GM21515 (cell line): ENCODE data around the gene PLSCR4.
"Not testable (repeated sequence)": the region's sequence is repeated elsewhere in the genome, so short reads cannot be mapped to it uniquely, and the experiment has no call there.

ENCODE experiments used
- ATAC-seq: cut with Tn5 transposase; IDR thresholded peaks from one replicate; pipeline ENCODE4 v1.9.1; 2021; ENCODE audit not compliant: unreplicated experiment

Gene PLSCR4

GRCh38 chr3:146249921-146250320 lies 984 bp downstream of the PLSCR4 start:
- no peak for ATAC-seq

- no peak for ATAC-seq
Observed at GRCh38 chr3:146247911-146248310, 3.0 kb downstream of the PLSCR4 start.

GRCh38 chr3:146246526-146246925 lies 4.4 kb downstream of the PLSCR4 start:
- ATAC-seq, result no peak

DNA sequence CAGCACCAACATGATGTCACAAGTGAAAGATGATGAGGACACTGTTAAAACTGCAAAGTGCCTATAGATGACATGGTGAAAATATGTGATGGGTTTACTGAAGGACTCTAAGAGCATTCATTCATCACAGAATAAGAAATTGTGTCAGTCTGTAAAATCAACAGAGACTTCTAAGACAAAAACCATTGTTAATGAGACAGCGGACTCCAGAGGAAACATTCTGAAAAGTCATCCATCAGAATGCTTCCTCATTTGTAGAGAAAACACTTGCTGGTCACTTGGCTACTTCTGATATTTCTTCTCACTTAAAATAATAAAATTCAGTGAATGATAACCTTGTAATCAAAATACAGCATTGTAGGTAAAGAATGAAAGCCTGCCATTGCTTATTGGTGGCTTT lies 7.3 kb downstream of the PLSCR4 start:
- ATAC-seq, result no peak

GRCh38 chr3:146241523-146242240 lies 9.2 kb downstream of the PLSCR4 start:
- ATAC-seq, result no peak

DNA sequence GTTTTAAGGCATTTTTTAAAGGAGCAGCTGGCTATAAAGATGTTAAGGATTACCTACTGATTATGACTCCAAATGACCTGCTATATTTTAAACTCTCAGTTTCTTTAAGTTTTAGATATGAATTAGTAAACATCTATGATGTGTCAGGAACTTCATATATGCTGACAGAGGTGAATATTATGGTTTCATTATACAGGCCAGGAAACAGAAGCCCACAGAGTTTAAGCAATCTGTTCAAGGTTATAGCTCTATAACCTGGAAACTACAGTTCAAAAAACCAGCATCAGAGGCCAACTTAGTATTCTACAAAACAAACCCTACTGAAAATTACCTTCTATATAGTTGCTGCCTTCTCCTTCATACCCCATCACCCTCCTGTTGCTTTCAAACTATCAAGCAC lies 17.4 kb downstream of the PLSCR4 start:
- no peak for ATAC-seq

DNA sequence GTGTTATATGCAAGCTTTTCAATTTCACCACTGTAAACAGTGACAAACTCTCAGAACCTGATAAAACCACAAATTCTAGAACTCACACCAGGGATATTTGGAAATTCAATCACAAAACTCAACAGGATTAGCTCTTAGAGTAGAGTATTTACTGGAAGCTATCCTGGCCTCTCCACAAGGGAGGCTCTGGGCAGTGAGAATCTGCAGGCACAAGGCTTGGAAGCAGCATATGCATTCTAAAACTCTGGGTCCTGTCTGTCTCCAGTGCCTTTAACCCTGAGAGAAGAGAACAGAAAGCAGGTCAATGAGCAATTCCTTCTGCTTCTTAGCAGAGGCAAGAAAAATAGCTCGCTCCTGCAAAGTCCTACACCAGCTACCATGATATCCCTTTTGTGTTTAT lies 23.4 kb downstream of the PLSCR4 start:
- no peak for ATAC-seq

DNA sequence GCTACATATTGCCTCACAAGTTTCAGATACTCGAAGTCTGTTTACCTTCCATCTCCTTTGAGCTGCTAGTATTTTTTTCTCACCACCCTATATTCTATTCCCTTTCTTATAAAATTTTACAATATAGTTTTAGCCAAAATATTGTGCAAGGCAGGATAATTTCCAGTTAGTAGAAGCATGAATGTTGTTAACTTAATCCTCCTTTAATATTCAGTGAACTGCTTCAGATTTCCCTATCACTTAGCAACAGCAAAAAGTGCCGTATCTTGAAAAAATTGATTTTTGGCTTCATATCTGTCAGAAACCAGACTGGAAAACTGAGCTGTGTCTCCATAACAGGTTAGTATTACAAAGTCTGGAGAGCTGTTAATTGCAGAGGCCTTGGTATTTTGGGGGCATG lies 24.0 kb downstream of the PLSCR4 start:
- no peak for ATAC-seq

GRCh38 chr3:146225458-146225857 lies 25.4 kb downstream of the PLSCR4 start:
- ATAC-seq, result not testable (repeated sequence)

- ATAC-seq, result no peak
Observed at GRCh38 chr3:146223401-146224373, 27.2 kb downstream of the PLSCR4 start.

- no peak for ATAC-seq
Observed at GRCh38 chr3:146222204-146223046, 28.5 kb downstream of the PLSCR4 start.

DNA sequence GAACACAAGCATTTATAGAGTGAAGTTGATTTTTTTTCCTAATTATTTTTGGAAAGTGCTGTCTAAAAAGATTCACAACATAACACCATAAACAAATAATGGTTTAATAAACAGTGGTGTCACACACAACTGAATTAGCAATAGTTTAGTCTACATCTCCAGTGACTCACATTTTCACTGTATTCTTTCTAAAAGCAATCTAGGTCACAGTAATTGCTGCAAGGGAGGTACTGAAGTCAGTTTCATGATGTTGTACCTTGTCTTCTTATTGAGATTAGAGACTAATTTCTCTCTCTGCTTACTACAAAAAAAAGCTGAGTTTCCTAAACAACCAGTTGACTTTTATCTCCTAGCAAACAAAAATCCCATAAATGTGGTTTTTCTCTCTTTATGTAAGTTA lies 29.6 kb downstream of the PLSCR4 start:
- ATAC-seq, result no peak

DNA sequence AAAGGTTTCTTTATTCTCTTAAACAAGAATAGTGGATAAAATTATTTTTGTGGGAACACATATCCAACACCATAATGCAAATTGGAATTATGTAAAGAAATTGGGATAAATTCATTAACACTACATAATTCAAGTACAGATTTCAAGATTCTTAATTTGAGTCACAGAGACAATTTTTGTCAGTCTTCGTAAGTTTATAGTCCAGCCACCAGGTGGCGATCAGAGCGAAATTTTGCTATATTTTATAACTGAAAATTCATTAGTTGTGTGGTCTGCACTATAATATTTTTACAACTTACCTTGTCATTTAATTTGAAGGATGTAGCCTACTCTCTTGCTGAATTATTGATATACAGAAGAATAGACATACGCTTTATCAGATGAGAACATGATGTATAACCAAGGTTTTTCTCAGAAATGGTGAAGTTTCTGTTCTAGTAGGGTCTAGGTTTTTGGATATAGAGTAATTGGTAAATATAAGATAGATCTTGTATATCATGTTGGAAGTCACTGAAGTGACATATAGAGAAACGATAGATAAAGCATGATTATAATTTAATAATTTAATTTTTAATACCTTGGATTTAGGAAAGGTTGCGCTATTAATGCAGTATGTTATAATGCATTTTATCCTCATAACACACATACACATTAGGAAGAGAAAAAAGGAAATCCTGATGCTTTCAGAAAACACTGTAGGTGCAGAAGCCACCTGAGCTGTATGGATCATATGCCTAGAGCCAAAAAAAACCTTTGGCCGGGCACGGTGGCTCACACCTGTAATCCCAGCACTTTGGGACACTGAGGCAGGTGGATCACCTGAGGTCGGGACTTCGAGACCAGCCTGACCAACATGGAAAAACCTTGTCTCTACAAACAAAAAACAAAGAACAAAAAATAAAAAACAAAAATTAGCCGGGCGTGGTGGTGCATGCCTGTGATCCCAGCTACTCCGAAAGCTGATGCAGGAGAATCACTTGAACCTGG lies 31.7 kb downstream of the PLSCR4 start:
- ATAC-seq, result peak; percentile 53

- no peak for ATAC-seq
Observed at GRCh38 chr3:146217324-146217723, 33.6 kb downstream of the PLSCR4 start.

DNA sequence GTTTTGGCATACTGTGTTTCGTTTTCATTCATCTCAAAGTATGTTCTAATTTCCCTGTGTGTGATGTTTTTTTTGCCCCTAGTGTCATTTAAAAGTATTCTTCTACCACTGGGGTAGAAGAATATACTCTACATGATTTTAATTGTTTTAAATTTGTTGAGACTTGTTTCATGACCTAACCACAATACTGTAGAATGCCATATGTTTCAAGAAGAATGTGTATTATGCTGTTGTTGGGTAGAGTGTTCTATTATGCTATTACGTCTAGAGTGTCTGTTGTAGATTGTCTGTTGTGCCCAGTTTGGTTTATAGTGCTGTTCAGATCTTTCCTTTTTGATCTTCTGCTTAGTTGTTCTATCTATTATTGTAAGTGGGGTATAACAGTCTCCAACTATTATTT lies 36.4 kb downstream of the PLSCR4 start:
- no peak for ATAC-seq

- ATAC-seq, result no peak
Observed at GRCh38 chr3:146209371-146209770, 41.5 kb downstream of the PLSCR4 start.

DNA sequence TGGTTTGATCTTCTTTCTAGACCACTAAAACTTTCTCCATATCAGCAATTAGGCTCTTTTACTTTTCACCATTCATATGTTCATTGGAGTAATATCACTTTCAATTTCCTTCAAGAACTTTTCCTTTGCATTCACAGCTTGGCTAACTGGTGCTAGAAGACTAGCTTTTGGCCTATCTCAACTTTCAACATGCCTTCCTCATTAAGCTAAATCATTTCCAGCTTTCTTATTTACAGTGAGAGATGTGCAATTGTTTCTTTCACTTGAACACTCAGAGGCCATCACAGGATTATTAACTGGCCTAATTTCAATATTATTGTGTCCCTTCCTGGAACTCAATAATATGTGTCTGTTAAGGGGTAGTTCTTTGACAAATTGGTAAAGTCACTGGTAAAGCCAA lies 47.1 kb downstream of the PLSCR4 start:
- ATAC-seq, result no peak

GRCh38 chr3:146200461-146201220 lies 50.3 kb downstream of the PLSCR4 start:
- no peak for ATAC-seq

GRCh38 chr3:146199762-146200161 lies 51.1 kb downstream of the PLSCR4 start:
- no peak for ATAC-seq
